ENCODE data around the gene TMEM119. TPM values are rescaled to one million over a fixed set of nuclear protein-coding genes. Genes with fewer than 3 reads are reported as not detected.

TMEM119 gene
- total RNA-seq, 1 experiment from 2014 or later, result not detected

- BruUV-seq (replicated peaks), result no TSS peak
- TF ChIP-seq SIN3A (IDR thresholded peaks at IDR 0.05; ENCODE audit: borderline replicate concordance, insufficient read depth, low read depth, low read length) (no peak), CTCF (IDR thresholded peaks at IDR 0.05) (no peak), TCF7L2 (IDR thresholded peaks at IDR 0.05; ENCODE audit: low read depth, low read length) (no peak), REST (IDR thresholded peaks at IDR 0.05; ENCODE audit: insufficient read depth in 1 of 2, low read depth in 2 of 2, low read length in 1 of 2) (no peak), POLR2AphosphoS5 (IDR thresholded peaks at IDR 0.05; ENCODE audit: low read depth, low read length) (no peak)
- intact Hi-C loops (cut with micrococcal nuclease; ENCODE audit: unreplicated experiment) (no loop called here), in situ Hi-C loops (cut with HindIII; ENCODE audit: low pct_unique_long_range_greater_than_20kb, low sequenced_read_pairs) (no loop called here)
- Histone ChIP-seq H3K27ac (ENCODE audit: low read length) (no peak overlapping the region), H3K9me3 (ENCODE audit: control insufficient read depth, insufficient read depth, low read depth, low read length) (no peaks in the 10 kb centered on the region), H3K27me3 (ENCODE audit: control insufficient read depth, insufficient read depth, low read length) (no peaks in the 10 kb centered on the region), H3K4me3 (ENCODE audit: low read depth in 2 of 2, low read length in 2 of 2) (no peak overlapping the region), H3K4me1 (ENCODE audit: control insufficient read depth, insufficient read depth, low read length) (peaks cover 4% of the 10 kb centered on the region), H3K36me3 (ENCODE audit: control insufficient read depth, insufficient read depth, low read length) (no peaks in the 10 kb centered on the region)
- no peak for DNase-seq (ENCODE audit: low read depth, low spot score)
- no peak for ATAC-seq
- POLR2A ChIA-PET, result no interaction called here
- CTCF ChIA-PET, result no interaction called here
Observed at GRCh38 chr12:108587826-108588225, 10.1 kb downstream of the TMEM119 start.

GRCh38 chr12:108586306-108586705 lies 11.6 kb downstream of the TMEM119 start:
- H3K4me3 ChIP-seq (ENCODE audit: low read depth in 2 of 2, low read length in 2 of 2), result no peak overlapping the region
- ChIA-PET POLR2A (interaction anchor here (0.7 kb wide), 1 partner anchor 18 kb away, joined by 7 read pairs; no protein-coding TSS in a partner anchor), CTCF (interaction anchor here (1.1 kb wide), 1 partner anchor 31 kb away, joined by 3 read pairs; no protein-coding TSS in a partner anchor)
- no peaks in the 10 kb centered on the region for H3K36me3 ChIP-seq (ENCODE audit: control insufficient read depth, insufficient read depth, low read length)
- intact Hi-C loops (cut with micrococcal nuclease; ENCODE audit: unreplicated experiment) (no loop called here), in situ Hi-C loops (cut with HindIII; ENCODE audit: low pct_unique_long_range_greater_than_20kb, low sequenced_read_pairs) (no loop called here)
- ATAC-seq (no peak), DNase-seq (ENCODE audit: low read depth, low spot score) (no peak)
- TF ChIP-seq REST (IDR thresholded peaks at IDR 0.05; ENCODE audit: insufficient read depth in 1 of 2, low read depth in 2 of 2, low read length in 1 of 2) (no peak), CTCF (IDR thresholded peaks at IDR 0.05) (no peak), SIN3A (IDR thresholded peaks at IDR 0.05; ENCODE audit: borderline replicate concordance, insufficient read depth, low read depth, low read length) (no peak), TCF7L2 (IDR thresholded peaks at IDR 0.05; ENCODE audit: low read depth, low read length) (no peak), POLR2AphosphoS5 (IDR thresholded peaks at IDR 0.05; ENCODE audit: low read depth, low read length) (no peak)
- H3K27ac ChIP-seq (ENCODE audit: low read length), result no peak overlapping the region
- BruUV-seq (replicated peaks), result no TSS peak
- H3K4me1 ChIP-seq (ENCODE audit: control insufficient read depth, insufficient read depth, low read length), result peaks cover 4% of the 10 kb centered on the region
- H3K27me3 ChIP-seq (ENCODE audit: control insufficient read depth, insufficient read depth, low read length), result no peaks in the 10 kb centered on the region
- no peaks in the 10 kb centered on the region for H3K9me3 ChIP-seq (ENCODE audit: control insufficient read depth, insufficient read depth, low read depth, low read length)

Measured in Panc1 (cell line).